Measurements from ENCODE around the gene SLC49A3.
A peak's percentile ranks its signal among the peaks of the same experiment; 100 is the strongest.

The SLC49A3 gene

GRCh38 chr4:712093-712492 lies 23.1 kb upstream of the SLC49A3 start:
- DNase-seq (ENCODE audit: low read depth), result no peak
- in situ Hi-C loops (cut with HindIII; ENCODE audit: low sequenced_read_pairs), result no loop called here
- no peak for TF ChIP-seq CTCF (IDR thresholded peaks at IDR 0.05; ENCODE audit: low read depth, low read length, missing control alignments)
- no peak overlapping the region for H3K4me3 ChIP-seq (ENCODE audit: low read depth, low read length)

GRCh38 chr4:710916-711315 lies 22.0 kb upstream of the SLC49A3 start:
- no peak for TF ChIP-seq CTCF (IDR thresholded peaks at IDR 0.05; ENCODE audit: low read depth, low read length, missing control alignments)
- DNase-seq (ENCODE audit: low read depth), result no peak
- H3K4me3 ChIP-seq (ENCODE audit: low read depth, low read length), result no peak overlapping the region
- in situ Hi-C loops (cut with HindIII; ENCODE audit: low sequenced_read_pairs), result no loop called here

- DNase-seq (ENCODE audit: low read depth), result no peak
- TF ChIP-seq CTCF (IDR thresholded peaks at IDR 0.05; ENCODE audit: low read depth, low read length, missing control alignments), result no peak
- in situ Hi-C loops (cut with HindIII; ENCODE audit: low sequenced_read_pairs), result no loop called here
- H3K4me3 ChIP-seq (ENCODE audit: low read depth, low read length), result no peak overlapping the region
Observed at GRCh38 chr4:710116-710515, 21.2 kb upstream of the SLC49A3 start.

- TF ChIP-seq CTCF (IDR thresholded peaks at IDR 0.05; ENCODE audit: low read depth, low read length, missing control alignments), result no peak
- H3K4me3 ChIP-seq (ENCODE audit: low read depth, low read length), result no peak overlapping the region
- DNase-seq (ENCODE audit: low read depth), result no peak
- in situ Hi-C loops (cut with HindIII; ENCODE audit: low sequenced_read_pairs), result no loop called here
Observed at GRCh38 chr4:709348-709747, 20.4 kb upstream of the SLC49A3 start.

- no peak for TF ChIP-seq CTCF (IDR thresholded peaks at IDR 0.05; ENCODE audit: low read depth, low read length, missing control alignments)
- in situ Hi-C loops (cut with HindIII; ENCODE audit: low sequenced_read_pairs), result no loop called here
- H3K4me3 ChIP-seq (ENCODE audit: low read depth, low read length), result no peak overlapping the region
- no peak for DNase-seq (ENCODE audit: low read depth)
Observed at GRCh38 chr4:708631-708933, 19.6 kb upstream of the SLC49A3 start.

GRCh38 chr4:707929-708630 lies 19.1 kb upstream of the SLC49A3 start:
- peak overlapping the region; percentile 65 for H3K4me3 ChIP-seq (ENCODE audit: low read depth, low read length)
- no peak for TF ChIP-seq CTCF (IDR thresholded peaks at IDR 0.05; ENCODE audit: low read depth, low read length, missing control alignments)
- DNase-seq (ENCODE audit: low read depth), result no peak
- in situ Hi-C loops (cut with HindIII; ENCODE audit: low sequenced_read_pairs), result no loop called here
